SK-N-SH (cell line): ENCODE measurements around the gene RAPGEFL1.

ENCODE experiments used
- CTCF ChIP-seq: fragments of 200-600 bp; sonication (generic); IDR thresholded peaks from 2 replicates; pipeline ENCODE4 v1.6.1; 2017; ENCODE audit warnings: antibody characterized with exemption, mild to moderate bottlenecking, moderate library complexity
- EP300 ChIP-seq, 2 experiments: IDR thresholded peaks; 2 replicates each; pipeline versions ENCODE4 v1.4.0 to v1.6.1; 2012; ENCODE audit warnings: borderline replicate concordance in 1 of 2, low read depth in 1 of 2, low read length in 1 of 2
- FOXM1 ChIP-seq: IDR thresholded peaks from 2 replicates; pipeline ENCODE4 v1.4.0; 2012; ENCODE audit warnings: low read depth, mild to moderate bottlenecking
- JUND ChIP-seq: IDR thresholded peaks from 2 replicates; pipeline ENCODE4 v1.4.0; 2012
- NRF1 ChIP-seq: IDR thresholded peaks from 2 replicates; pipeline ENCODE4 v1.6.1; 2012; ENCODE audit warnings: low read depth, mild to moderate bottlenecking, low read length
- POLR2AphosphoS5 ChIP-seq: IDR thresholded peaks from 2 replicates; pipeline ENCODE4 v1.6.1; 2012; ENCODE audit warnings: low read depth, low read length
- RCOR1 ChIP-seq: fragments of 150-350 bp; IDR thresholded peaks from 2 replicates; pipeline ENCODE4 v1.6.1; 2017; ENCODE audit warnings: antibody characterized with exemption, low read length
- RFX5 ChIP-seq: IDR thresholded peaks from 2 replicates; pipeline ENCODE4 v1.6.1; 2012; ENCODE audit warnings: mild to moderate bottlenecking, improper control_type of control experiment, low read length
- SIN3A ChIP-seq: IDR thresholded peaks from 2 replicates; pipeline ENCODE4 v1.6.1; 2012; ENCODE audit warnings: low read depth, mild to moderate bottlenecking, low read length, moderate library complexity, borderline replicate concordance
- ZBTB33 ChIP-seq: IDR thresholded peaks from 2 replicates; pipeline ENCODE4 v1.4.0; 2012; ENCODE audit warnings: low read depth, borderline replicate concordance

DNA sequence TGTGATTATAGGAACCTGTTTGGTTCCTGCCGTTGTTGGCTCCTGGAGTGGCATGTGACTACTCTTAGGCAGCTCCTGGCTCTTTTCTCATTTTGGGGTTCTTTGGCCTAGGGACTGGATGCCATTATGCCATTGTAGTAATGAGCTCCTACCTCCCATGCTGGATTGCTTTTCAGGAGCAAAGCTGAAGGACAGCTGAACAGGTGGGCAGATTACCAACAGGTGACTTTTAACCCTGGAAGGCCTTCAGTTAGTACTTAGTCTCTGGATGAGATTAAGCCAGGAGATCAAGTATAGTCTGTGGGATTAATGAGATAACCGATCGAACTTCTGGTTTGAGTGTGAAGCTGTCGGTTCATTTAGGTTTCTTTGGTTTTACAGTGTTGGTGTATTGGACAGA is 67.0 kb downstream of the RAPGEFL1 start:
- TF ChIP-seq ZBTB33 (no peak), RFX5 (no peak), CTCF (no peak), JUND (no peak), POLR2AphosphoS5 (no peak), EP300 (IDR thresholded peaks at IDR 0.05; ENCODE audit: borderline replicate concordance in 1 of 2, low read depth in 1 of 2, low read length in 1 of 2) (no peak), NRF1 (no peak), FOXM1 (no peak), SIN3A (no peak), RCOR1 (no peak)
